ENCODE data around the gene SMIM26.

DNA sequence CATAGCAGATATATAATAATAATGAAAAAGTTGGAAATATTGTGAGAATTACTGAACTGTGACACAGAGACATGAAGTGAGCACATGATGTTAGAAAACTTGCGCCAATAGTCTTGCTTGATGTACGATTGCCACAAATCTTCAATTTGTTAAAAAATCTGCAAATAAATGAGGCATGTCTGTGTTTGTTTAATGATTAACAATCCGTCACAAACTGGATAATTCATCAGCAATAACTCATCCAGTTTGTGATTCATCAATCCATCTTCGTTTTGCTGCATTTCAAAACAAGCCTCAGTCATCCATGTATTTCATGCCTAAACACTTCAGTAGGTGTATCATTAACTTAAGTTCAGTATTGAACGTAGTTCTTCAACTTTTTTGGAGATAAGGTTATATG, 25.5 kb upstream of the SMIM26 start:
- TF ChIP-seq TAF1 (IDR thresholded peaks at IDR 0.05; ENCODE audit: low read depth, low read length) (no peak), POLR2AphosphoS5 (IDR thresholded peaks at IDR 0.05; ENCODE audit: low read depth, low read length) (no peak), POLR2A (IDR thresholded peaks at IDR 0.05; ENCODE audit: low read depth, low read length) (no peak), POU2F2 (IDR thresholded peaks at IDR 0.05; ENCODE audit: low read depth, low read length) (no peak), SPI1 (IDR thresholded peaks at IDR 0.05; ENCODE audit: low read depth, low read length) (no peak), PAX5 (IDR thresholded peaks at IDR 0.05; ENCODE audit: insufficient read depth, low read length, severe bottlenecking) (no peak)

All from GM12891 (cell line).